MM.1S (cell line): ENCODE data around the gene GTF2A2.
"Not testable (repeated sequence)": the region's sequence is repeated elsewhere in the genome, so short reads cannot be mapped to it uniquely, and the experiment has no call there.

Experiments used
- DNase-seq: peaks from one replicate; pipeline ENCODE4 v3.0.0-alpha.2; 2015
- H2AFZ ChIP-seq: fragments of 300-600 bp; sonication (generic); 2 replicates; pipeline ENCODE4 v1.6.0; 2016; ENCODE audit warnings: antibody characterized with exemption, low read length
- H3F3A ChIP-seq: fragments of 300-600 bp; sonication (generic); 2 replicates; pipeline ENCODE4 v1.6.1; 2016; ENCODE audit warnings: mild to moderate bottlenecking, antibody characterized with exemption, low read length, moderate library complexity, mixed read lengths; ENCODE audit not compliant: insufficient read depth
- H3K27ac ChIP-seq: fragments of 300-600 bp; sonication (generic); 2 replicates; pipeline ENCODE4 v1.5.1; 2016; ENCODE audit warnings: mild to moderate bottlenecking, low read length
- H3K27me3 ChIP-seq: fragments of 300-600 bp; sonication (generic); replicated peaks from 2 replicates; pipeline ENCODE4 v1.6.0; 2016; ENCODE audit warnings: low read length; ENCODE audit not compliant: insufficient read depth
- H3K36me3 ChIP-seq: fragments of 300-600 bp; sonication (generic); replicated peaks from 2 replicates; pipeline ENCODE4 v1.6.1; 2016; ENCODE audit warnings: mild to moderate bottlenecking, low read length, mixed read lengths; ENCODE audit not compliant: insufficient read depth
- H3K4me1 ChIP-seq: fragments of 300-600 bp; sonication (generic); 2 replicates; pipeline ENCODE4 v1.6.1; 2016; ENCODE audit warnings: low read length, mixed read lengths
- H3K4me2 ChIP-seq: fragments of 300-600 bp; sonication (generic); 2 replicates; pipeline ENCODE4 v1.6.0; 2016; ENCODE audit warnings: low read depth, low read length
- H3K4me3 ChIP-seq: fragments of 300-600 bp; sonication (generic); 2 replicates; pipeline ENCODE4 v1.5.1; 2016; ENCODE audit warnings: low read length, mixed read lengths
- H3K79me2 ChIP-seq: fragments of 300-600 bp; sonication (generic); 2 replicates; pipeline ENCODE4 v1.6.1; 2016; ENCODE audit warnings: mixed run types, low read length, mixed read lengths
- H3K9ac ChIP-seq: fragments of 300-600 bp; sonication (generic); 2 replicates; pipeline ENCODE4 v1.6.1; 2016; ENCODE audit warnings: low read length, mixed read lengths
- H3K9me2 ChIP-seq: fragments of 300-600 bp; sonication (generic); replicated peaks from 2 replicates; pipeline ENCODE4 v1.6.1; 2016; ENCODE audit warnings: mild to moderate bottlenecking, low read length, mixed read lengths; ENCODE audit not compliant: insufficient read depth
- H3K9me3 ChIP-seq: fragments of 300-600 bp; sonication (generic); replicated peaks from 2 replicates; pipeline ENCODE4 v1.6.1; 2016; ENCODE audit warnings: mild to moderate bottlenecking, low read length, mixed read lengths; ENCODE audit not compliant: insufficient read depth
- H4K20me1 ChIP-seq: fragments of 300-600 bp; sonication (generic); 2 replicates; pipeline ENCODE4 v1.6.1; 2016; ENCODE audit warnings: mild to moderate bottlenecking, low read length, moderate library complexity, mixed read lengths; ENCODE audit not compliant: insufficient read depth
- CTCF ChIP-seq: fragments of 300-600 bp; sonication (generic); IDR thresholded peaks from 2 replicates; pipeline ENCODE4 v1.5.1; 2016; ENCODE audit warnings: antibody characterized with exemption, low read length, mixed read lengths
- EZH2 ChIP-seq: fragments of 300-600 bp; sonication (generic); optimal IDR thresholded peaks from 2 replicates; pipeline ENCODE3; 2017; ENCODE audit warnings: low read depth, mild to moderate bottlenecking, antibody characterized with exemption, low read length, mixed read lengths
- EZH2phosphoT487 ChIP-seq: fragments of 300-600 bp; sonication (generic); IDR thresholded peaks from 2 replicates; pipeline ENCODE4 v1.6.1; 2018; ENCODE audit warnings: antibody characterized with exemption, low read length

The GTF2A2 gene

DNA sequence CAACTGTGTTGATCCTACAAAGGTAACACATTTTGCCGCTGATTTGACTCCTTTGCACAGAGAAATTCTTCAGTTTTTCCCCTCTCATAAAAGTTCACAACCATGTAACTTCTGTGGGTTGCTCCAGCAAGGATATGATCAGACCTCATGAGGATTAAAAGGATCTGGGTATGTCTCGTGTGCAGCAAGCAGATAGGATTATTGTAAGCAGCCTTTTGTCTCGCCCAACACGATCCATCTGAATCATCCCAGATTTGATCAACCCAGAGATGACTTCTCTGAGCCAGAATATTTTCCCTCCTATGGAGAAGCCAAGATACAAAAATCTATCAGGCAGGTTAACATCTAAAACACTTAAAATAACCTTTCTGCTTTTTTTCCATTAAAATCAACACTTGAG is 44.6 kb upstream of the GTF2A2 start:
- Histone ChIP-seq H2AFZ (no peak overlapping the region), H3K27me3 (no peaks in the 10 kb centered on the region), H3K9me3 (no peaks in the 10 kb centered on the region), H3K36me3 (no peaks in the 10 kb centered on the region), H4K20me1 (no peaks in the 10 kb centered on the region), H3F3A (no peaks in the 10 kb centered on the region), H3K4me3 (no peak overlapping the region), H3K9me2 (no peaks in the 10 kb centered on the region), H3K27ac (no peak overlapping the region), H3K79me2 (no peaks in the 10 kb centered on the region), H3K4me1 (no peaks in the 10 kb centered on the region), H3K9ac (no peak overlapping the region), H3K4me2 (no peak overlapping the region)
- DNase-seq, result no peak
- TF ChIP-seq EZH2phosphoT487 (no peak), CTCF (no peak), EZH2 (no peak)

DNA sequence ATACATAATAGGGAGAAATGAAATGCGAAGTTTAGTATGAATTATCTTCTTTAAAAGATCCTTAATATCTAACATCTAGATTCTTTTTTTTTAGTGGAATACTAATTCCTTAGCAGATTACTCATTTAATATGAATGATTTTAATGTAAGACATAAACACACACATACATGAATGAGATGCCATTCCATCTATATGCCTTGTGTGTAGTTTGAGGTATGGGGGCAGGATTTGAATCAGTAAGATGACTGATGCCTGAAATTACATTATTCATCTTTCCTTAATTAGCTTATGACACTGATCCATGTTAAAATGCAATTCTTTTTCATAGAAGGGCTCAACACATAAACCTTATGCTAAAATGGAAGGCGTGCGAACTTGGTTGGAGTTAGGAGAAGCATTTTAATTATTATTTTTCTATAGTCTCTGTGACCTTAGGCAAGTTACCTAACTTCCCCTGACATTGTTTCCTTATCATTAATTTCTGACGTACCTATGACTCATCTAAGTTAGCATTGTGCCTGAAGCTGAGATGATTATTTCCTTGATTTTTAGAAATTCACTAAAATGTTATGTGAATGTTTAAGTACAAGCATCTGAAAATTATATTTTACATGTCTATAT is 42.6 kb upstream of the GTF2A2 start:
- H3K4me2 ChIP-seq, result no peak overlapping the region
- H3K27me3 ChIP-seq, result no peaks in the 10 kb centered on the region
- H3K9ac ChIP-seq, result no peak overlapping the region
- no peaks in the 10 kb centered on the region for H3K4me1 ChIP-seq
- no peak for DNase-seq
- H3K27ac ChIP-seq, result no peak overlapping the region
- H3F3A ChIP-seq, result no peaks in the 10 kb centered on the region
- H3K79me2 ChIP-seq, result no peaks in the 10 kb centered on the region
- no peaks in the 10 kb centered on the region for H4K20me1 ChIP-seq
- no peak overlapping the region for H3K4me3 ChIP-seq
- H2AFZ ChIP-seq, result no peak overlapping the region
- H3K9me2 ChIP-seq, result no peaks in the 10 kb centered on the region
- H3K36me3 ChIP-seq, result no peaks in the 10 kb centered on the region
- TF ChIP-seq CTCF, result no peak
- no peaks in the 10 kb centered on the region for H3K9me3 ChIP-seq

DNA sequence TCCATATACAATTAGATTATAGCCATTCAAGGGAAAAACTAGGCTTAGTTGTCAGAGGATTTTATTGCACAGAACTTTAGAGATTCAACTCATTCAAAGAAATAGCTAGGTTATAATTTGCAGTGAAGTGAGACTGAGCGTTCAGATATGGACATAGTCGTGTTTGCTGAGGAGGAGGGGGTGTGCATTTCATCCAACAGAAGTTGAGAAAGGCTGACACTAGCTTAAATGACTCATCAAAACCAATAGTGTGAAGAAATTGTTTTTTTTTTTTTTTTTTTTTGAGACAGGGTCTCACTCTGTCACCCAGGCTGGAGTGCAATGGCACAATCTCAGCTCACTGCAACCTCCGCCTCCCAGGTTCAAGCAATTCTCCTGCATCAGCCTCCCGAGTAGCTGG is 40.8 kb upstream of the GTF2A2 start:
- H3K36me3 ChIP-seq, H3F3A ChIP-seq, H3K9me2 ChIP-seq, H2AFZ ChIP-seq, H3K79me2 ChIP-seq, H3K9ac ChIP-seq, H3K4me1 ChIP-seq, H3K4me2 ChIP-seq, H3K4me3 ChIP-seq, H3K9me3 ChIP-seq, H3K27me3 ChIP-seq, DNase-seq, H3K27ac ChIP-seq, H4K20me1 ChIP-seq: not testable (repeated sequence)

DNA sequence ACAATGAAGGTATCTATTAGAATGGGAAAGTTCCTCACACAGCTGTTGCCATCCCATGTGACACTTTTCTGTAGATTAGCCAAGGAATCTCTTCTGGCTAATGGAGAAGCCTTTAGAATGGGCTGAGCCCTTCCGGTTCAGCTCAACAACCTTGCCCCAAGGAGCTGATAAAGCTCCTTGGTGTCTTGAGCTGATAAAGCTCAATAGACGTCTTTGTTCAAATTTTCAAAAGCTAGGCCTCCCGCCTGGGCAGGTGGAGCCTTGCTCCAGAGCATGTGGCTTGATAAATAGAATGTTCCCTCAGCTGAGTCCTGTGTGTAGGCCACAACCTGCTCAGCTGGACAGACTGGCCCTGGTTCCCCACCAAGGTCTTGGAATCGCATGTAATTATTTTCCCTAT is 39.0 kb upstream of the GTF2A2 start:
- no peaks in the 10 kb centered on the region for H4K20me1 ChIP-seq
- no peaks in the 10 kb centered on the region for H3K9me3 ChIP-seq
- no peak overlapping the region for H3K27ac ChIP-seq
- TF ChIP-seq CTCF (no peak), EZH2phosphoT487 (no peak), EZH2 (no peak)
- H3K9me2 ChIP-seq, result no peaks in the 10 kb centered on the region
- no peak for DNase-seq
- H3K36me3 ChIP-seq, result no peaks in the 10 kb centered on the region
- no peaks in the 10 kb centered on the region for H3K79me2 ChIP-seq
- H3K9ac ChIP-seq, result no peak overlapping the region
- H3K4me3 ChIP-seq, result no peak overlapping the region
- no peaks in the 10 kb centered on the region for H3K27me3 ChIP-seq
- H3F3A ChIP-seq, result no peaks in the 10 kb centered on the region
- H3K4me2 ChIP-seq, result no peak overlapping the region
- no peaks in the 10 kb centered on the region for H3K4me1 ChIP-seq
- no peak overlapping the region for H2AFZ ChIP-seq
